GM12878 (cell line): ENCODE data around the gene BCAS4. TPM values are rescaled to one million over a fixed set of nuclear protein-coding genes. Genes with fewer than 3 reads are reported as not detected.

Source experiments
- ATF7 ChIP-seq: fragments of 450-650 bp; IDR thresholded peaks from 2 replicates; pipeline ENCODE4 v1.6.1; 2016; ENCODE audit warnings: low read depth, mild to moderate bottlenecking
- BHLHE40 ChIP-seq, 2 experiments: fragments of 450-650 bp in 1 of 2; IDR thresholded peaks; 2 replicates each; pipeline ENCODE4 v1.6.1; 2011 to 2017; ENCODE audit warnings: low read depth in 2 of 2, borderline replicate concordance in 1 of 2, improper control_type of control experiment in 1 of 2, low read length in 1 of 2, mild to moderate bottlenecking in 1 of 2
- CBFB ChIP-seq: IDR thresholded peaks from 2 replicates; pipeline ENCODE4 v1.6.1; 2016; ENCODE audit warnings: antibody characterized with exemption, low read depth
- ESRRA ChIP-seq: IDR thresholded peaks from 2 replicates; pipeline ENCODE4 v1.6.1; 2012; ENCODE audit warnings: mild to moderate bottlenecking, low read length, improper control_type of control experiment
- IKZF1 ChIP-seq: fragments of 450-650 bp; conservative IDR thresholded peaks from 2 replicates; pipeline ENCODE4 v1.6.1; 2017; ENCODE audit warnings: antibody characterized with exemption, mild to moderate bottlenecking
- POLR2AphosphoS2 ChIP-seq: IDR thresholded peaks from 2 replicates; pipeline ENCODE4 v1.6.1; 2011; ENCODE audit warnings: low read depth, mild to moderate bottlenecking, low read length, improper control_type of control experiment, moderate library complexity
- RBBP5 ChIP-seq: fragments of 200-600 bp; sonication (generic); conservative IDR thresholded peaks from 2 replicates; pipeline ENCODE4 v1.6.1; 2016
- RFX5 ChIP-seq: IDR thresholded peaks from 2 replicates; pipeline ENCODE4 v1.6.1; 2011; ENCODE audit warnings: low read depth, low read length, improper control_type of control experiment
- SP1 ChIP-seq: IDR thresholded peaks from one replicate; pipeline ENCODE4 v1.6.1; 2011; ENCODE audit warnings: low read depth, low read length
- TAF1 ChIP-seq: IDR thresholded peaks from 2 replicates; pipeline ENCODE4 v1.6.1; 2011; ENCODE audit warnings: mild to moderate bottlenecking, low read depth, low read length, borderline replicate concordance
- polyA plus RNA-seq, 11 experiments: library from polyadenylated mRNA; depleted of rRNA in 4 of 11; unstranded in 6 of 11; stranded (reverse) in 5 of 11; fragments of >200 nt; fragmentation: Nextera tagmentation in 4 of 11; fragmentation: Illumina TruSeq in 1 of 11; extraction: Ambion mirVana in 4 of 11; extraction: Trizol in 1 of 11; gene quantifications; 1 replicate in 1 of 11; 2 replicates in 10 of 11; pipeline versions ENCODE4 v1.2.1 to v1.2.3, GENCODE V29; 2011 to 2016; ENCODE audit warnings: inconsistent platforms in 2 of 11, missing spikeins in 2 of 11, low read depth in 1 of 11
- total RNA-seq, 4 experiments: library from RNA; depleted of rRNA in 3 of 4; stranded (reverse); fragments of >200 nt in 3 of 4; fragmentation: Illumina TruSeq in 1 of 4; extraction: Trizol in 1 of 4; gene quantifications; 2 replicates each; pipeline versions ENCODE4 v1.2.1 to v1.2.3, GENCODE V29; 2013 to 2021
- TF ChIP-seq, protein P1 (sequence below), 3 experiments: IDR thresholded peaks in 2 of 3; conservative IDR thresholded peaks in 1 of 3; 2 replicates each; pipeline ENCODE4 v1.5.1; 2011; ENCODE audit warnings: low read depth in 3 of 3, low read length in 3 of 3, mild to moderate bottlenecking in 3 of 3, control low read depth in 2 of 3, moderate library complexity in 2 of 3, inconsistent platforms in 1 of 3, mixed read lengths in 1 of 3; ENCODE audit not compliant: control insufficient read depth in 2 of 3, insufficient read depth in 1 of 3; ENCODE audit errors: extremely low read depth in 1 of 3
- TF ChIP-seq, protein P2 (sequence below): fragments of 450-650 bp; IDR thresholded peaks from 2 replicates; pipeline ENCODE4 v1.6.1; 2018; ENCODE audit warnings: mild to moderate bottlenecking, low read depth, moderate library complexity; ENCODE audit not compliant: partially characterized antibody
- TF ChIP-seq, protein P3 (sequence below): IDR thresholded peaks from 2 replicates; pipeline ENCODE4 v1.6.1; 2011; ENCODE audit warnings: low read depth, low read length, improper control_type of control experiment, borderline replicate concordance
- TF ChIP-seq, protein P4 (sequence below): fragments of 450-650 bp; IDR thresholded peaks from 2 replicates; pipeline ENCODE4 v1.6.1; 2017; ENCODE audit warnings: mild to moderate bottlenecking, moderate library complexity
- TF ChIP-seq, protein P5 (sequence below): fragments of 450-650 bp; IDR thresholded peaks from 2 replicates; pipeline ENCODE4 v1.6.1; 2018; ENCODE audit warnings: borderline replicate concordance, mild to moderate bottlenecking; ENCODE audit not compliant: partially characterized antibody

BCAS4 gene
- total and polyA plus RNA-seq, 10 of the 15 experiments (the other 5 are each of a cell fraction or from before 2014, with no cell fraction given), result 14.8 to 214 (median 65.3) TPM

DNA sequence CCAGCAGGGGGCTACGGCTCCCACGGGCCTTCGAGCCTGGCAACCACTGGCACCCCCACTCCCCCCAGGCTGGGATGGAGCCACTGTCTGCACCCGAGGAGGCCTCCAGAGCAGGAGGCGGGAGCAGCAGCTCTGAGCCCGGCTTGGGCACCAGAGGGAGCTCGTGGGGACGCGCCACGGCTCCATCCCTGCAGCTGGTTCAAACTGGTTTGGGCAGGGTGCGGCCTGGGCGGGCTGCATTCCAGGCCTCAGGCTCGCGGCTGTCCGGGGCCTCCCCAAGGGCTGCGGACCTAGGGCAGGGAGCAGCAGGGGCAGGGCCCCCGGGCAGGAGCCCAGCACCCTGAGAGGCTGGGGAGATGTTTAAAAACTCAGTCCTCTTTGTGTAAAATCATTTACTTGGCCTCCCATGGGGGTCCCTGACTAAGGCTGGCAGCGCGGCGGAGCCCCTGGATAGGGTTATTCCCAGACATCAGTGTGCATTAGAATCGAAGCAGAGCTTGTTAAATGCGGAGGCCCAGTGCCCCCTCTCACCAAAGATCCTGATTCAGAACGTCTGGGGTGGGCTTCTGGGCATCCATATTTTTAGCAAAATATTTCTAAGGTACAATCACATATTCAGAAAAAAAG lies 4.1 kb upstream of the BCAS4 start (continued):
- TF ChIP-seq ESRRA (no peak), POLR2AphosphoS2 (peak; percentile 45; the same call in 1 of the 2 replicates), ATF7 (no peak), SP1 (peak; percentile 31), BHLHE40 (IDR thresholded peaks at IDR 0.05; ENCODE audit: borderline replicate concordance in 1 of 2, low read depth in 2 of 2, low read length in 1 of 2) (peak in 1 of 2 experiments; percentile 50; a peak in 1 of 4 replicates), TAF1 (peak; percentile 70; the same call in 1 of the 2 replicates), IKZF1 (peak; percentile 82), RBBP5 (no peak), RFX5 (no peak), CBFB (0 out of 2 replicates have a peak, but pooled peaks have one; percentile 31)
- TF ChIP-seq, protein P1, sequence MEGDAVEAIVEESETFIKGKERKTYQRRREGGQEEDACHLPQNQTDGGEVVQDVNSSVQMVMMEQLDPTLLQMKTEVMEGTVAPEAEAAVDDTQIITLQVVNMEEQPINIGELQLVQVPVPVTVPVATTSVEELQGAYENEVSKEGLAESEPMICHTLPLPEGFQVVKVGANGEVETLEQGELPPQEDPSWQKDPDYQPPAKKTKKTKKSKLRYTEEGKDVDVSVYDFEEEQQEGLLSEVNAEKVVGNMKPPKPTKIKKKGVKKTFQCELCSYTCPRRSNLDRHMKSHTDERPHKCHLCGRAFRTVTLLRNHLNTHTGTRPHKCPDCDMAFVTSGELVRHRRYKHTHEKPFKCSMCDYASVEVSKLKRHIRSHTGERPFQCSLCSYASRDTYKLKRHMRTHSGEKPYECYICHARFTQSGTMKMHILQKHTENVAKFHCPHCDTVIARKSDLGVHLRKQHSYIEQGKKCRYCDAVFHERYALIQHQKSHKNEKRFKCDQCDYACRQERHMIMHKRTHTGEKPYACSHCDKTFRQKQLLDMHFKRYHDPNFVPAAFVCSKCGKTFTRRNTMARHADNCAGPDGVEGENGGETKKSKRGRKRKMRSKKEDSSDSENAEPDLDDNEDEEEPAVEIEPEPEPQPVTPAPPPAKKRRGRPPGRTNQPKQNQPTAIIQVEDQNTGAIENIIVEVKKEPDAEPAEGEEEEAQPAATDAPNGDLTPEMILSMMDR (IDR thresholded peaks at IDR 0.05 in 2 of 3, conservative IDR thresholded peaks at IDR 0.05 in 1 of 3; ENCODE audit: control insufficient read depth in 2 of 3, extremely low read depth in 1 of 3, insufficient read depth in 1 of 3, low read depth in 3 of 3, low read length in 3 of 3), result peak; percentile 81 to 95 (median 90)
- TF ChIP-seq, protein P2, sequence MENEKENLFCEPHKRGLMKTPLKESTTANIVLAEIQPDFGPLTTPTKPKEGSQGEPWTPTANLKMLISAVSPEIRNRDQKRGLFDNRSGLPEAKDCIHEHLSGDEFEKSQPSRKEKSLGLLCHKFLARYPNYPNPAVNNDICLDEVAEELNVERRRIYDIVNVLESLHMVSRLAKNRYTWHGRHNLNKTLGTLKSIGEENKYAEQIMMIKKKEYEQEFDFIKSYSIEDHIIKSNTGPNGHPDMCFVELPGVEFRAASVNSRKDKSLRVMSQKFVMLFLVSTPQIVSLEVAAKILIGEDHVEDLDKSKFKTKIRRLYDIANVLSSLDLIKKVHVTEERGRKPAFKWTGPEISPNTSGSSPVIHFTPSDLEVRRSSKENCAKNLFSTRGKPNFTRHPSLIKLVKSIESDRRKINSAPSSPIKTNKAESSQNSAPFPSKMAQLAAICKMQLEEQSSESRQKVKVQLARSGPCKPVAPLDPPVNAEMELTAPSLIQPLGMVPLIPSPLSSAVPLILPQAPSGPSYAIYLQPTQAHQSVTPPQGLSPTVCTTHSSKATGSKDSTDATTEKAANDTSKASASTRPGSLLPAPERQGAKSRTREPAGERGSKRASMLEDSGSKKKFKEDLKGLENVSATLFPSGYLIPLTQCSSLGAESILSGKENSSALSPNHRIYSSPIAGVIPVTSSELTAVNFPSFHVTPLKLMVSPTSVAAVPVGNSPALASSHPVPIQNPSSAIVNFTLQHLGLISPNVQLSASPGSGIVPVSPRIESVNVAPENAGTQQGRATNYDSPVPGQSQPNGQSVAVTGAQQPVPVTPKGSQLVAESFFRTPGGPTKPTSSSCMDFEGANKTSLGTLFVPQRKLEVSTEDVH, result no peak
- TF ChIP-seq, protein P3, sequence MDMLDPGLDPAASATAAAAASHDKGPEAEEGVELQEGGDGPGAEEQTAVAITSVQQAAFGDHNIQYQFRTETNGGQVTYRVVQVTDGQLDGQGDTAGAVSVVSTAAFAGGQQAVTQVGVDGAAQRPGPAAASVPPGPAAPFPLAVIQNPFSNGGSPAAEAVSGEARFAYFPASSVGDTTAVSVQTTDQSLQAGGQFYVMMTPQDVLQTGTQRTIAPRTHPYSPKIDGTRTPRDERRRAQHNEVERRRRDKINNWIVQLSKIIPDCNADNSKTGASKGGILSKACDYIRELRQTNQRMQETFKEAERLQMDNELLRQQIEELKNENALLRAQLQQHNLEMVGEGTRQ, result no peak
- TF ChIP-seq, protein P4, sequence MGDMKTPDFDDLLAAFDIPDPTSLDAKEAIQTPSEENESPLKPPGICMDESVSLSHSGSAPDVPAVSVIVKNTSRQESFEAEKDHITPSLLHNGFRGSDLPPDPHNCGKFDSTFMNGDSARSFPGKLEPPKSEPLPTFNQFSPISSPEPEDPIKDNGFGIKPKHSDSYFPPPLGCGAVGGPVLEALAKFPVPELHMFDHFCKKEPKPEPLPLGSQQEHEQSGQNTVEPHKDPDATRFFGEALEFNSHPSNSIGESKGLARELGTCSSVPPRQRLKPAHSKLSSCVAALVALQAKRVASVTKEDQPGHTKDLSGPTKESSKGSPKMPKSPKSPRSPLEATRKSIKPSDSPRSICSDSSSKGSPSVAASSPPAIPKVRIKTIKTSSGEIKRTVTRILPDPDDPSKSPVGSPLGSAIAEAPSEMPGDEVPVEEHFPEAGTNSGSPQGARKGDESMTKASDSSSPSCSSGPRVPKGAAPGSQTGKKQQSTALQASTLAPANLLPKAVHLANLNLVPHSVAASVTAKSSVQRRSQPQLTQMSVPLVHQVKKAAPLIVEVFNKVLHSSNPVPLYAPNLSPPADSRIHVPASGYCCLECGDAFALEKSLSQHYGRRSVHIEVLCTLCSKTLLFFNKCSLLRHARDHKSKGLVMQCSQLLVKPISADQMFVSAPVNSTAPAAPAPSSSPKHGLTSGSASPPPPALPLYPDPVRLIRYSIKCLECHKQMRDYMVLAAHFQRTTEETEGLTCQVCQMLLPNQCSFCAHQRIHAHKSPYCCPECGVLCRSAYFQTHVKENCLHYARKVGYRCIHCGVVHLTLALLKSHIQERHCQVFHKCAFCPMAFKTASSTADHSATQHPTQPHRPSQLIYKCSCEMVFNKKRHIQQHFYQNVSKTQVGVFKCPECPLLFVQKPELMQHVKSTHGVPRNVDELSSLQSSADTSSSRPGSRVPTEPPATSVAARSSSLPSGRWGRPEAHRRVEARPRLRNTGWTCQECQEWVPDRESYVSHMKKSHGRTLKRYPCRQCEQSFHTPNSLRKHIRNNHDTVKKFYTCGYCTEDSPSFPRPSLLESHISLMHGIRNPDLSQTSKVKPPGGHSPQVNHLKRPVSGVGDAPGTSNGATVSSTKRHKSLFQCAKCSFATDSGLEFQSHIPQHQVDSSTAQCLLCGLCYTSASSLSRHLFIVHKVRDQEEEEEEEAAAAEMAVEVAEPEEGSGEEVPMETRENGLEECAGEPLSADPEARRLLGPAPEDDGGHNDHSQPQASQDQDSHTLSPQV, result peak; percentile 67; the same call in 1 of the 2 replicates
- TF ChIP-seq, protein P5, sequence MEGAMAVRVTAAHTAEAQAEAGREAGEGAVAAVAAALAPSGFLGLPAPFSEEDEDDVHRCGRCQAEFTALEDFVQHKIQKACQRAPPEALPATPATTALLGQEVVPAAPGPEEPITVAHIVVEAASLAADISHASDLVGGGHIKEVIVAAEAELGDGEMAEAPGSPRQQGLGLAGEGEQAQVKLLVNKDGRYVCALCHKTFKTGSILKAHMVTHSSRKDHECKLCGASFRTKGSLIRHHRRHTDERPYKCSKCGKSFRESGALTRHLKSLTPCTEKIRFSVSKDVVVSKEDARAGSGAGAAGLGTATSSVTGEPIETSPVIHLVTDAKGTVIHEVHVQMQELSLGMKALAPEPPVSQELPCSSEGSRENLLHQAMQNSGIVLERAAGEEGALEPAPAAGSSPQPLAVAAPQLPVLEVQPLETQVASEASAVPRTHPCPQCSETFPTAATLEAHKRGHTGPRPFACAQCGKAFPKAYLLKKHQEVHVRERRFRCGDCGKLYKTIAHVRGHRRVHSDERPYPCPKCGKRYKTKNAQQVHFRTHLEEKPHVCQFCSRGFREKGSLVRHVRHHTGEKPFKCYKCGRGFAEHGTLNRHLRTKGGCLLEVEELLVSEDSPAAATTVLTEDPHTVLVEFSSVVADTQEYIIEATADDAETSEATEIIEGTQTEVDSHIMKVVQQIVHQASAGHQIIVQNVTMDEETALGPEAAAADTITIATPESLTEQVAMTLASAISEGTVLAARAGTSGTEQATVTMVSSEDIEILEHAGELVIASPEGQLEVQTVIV, result no peak
